Natural killer cell treated with Interleukin-12 subunit alpha and Interleukin-12 subunit beta and Interleukin-15 and Interleukin-18, amount 100 ng/mL, for 72 hours (primary cell): Measurements from ENCODE around the gene SNRPF. TPM values are rescaled to one million over a fixed set of nuclear protein-coding genes. Genes with fewer than 3 reads are reported as not detected.

ENCODE experiments used
- ATAC-seq, 2 donors: fragments of 150-1000 bp; cut with Tn5 transposase in 1 of 2; sonication (Bioruptor Pico), chemical (Tn5 transposase) in 1 of 2; 2 replicates each; pipeline ENCODE4 v1.10.0; 2021
- DNase-seq: peaks from one replicate; pipeline ENCODE4 v3.0.0; 2022; ENCODE audit warnings: low spot score
- H3K27ac Mint-ChIP-seq, 2 donors: 1 replicate in 1 of 2; 2 replicates in 1 of 2; pipeline ENCODE4 v1.8.0; 2022; ENCODE audit warnings: mixed read lengths in 2 of 2, mild to moderate bottlenecking in 1 of 2, moderate library complexity in 1 of 2
- H3K27me3 Mint-ChIP-seq, 2 donors: 1 replicate in 1 of 2; 2 replicates in 1 of 2; pipeline ENCODE4 v1.8.0; 2022; ENCODE audit warnings: mixed read lengths in 2 of 2
- H3K36me3 Mint-ChIP-seq: one replicate; pipeline ENCODE4 v1.8.0; 2022; ENCODE audit warnings: mixed read lengths
- H3K4me1 Mint-ChIP-seq, 2 donors: 1 replicate in 1 of 2; 2 replicates in 1 of 2; pipeline ENCODE4 v1.8.0; 2022; ENCODE audit warnings: low read depth in 2 of 2, mixed read lengths in 2 of 2, mild to moderate bottlenecking in 1 of 2
- H3K4me3 Mint-ChIP-seq: one replicate; pipeline ENCODE4 v1.8.0; 2022; ENCODE audit warnings: mixed read lengths
- H3K9me3 Mint-ChIP-seq: 2 replicates; pipeline ENCODE4 v1.8.0; 2022; ENCODE audit warnings: mixed read lengths
- total RNA-seq, 2 donors: library from RNA; stranded (reverse); gene quantifications; one replicate each; pipeline ENCODE4 v1.2.3, GENCODE V29; 2022

Gene SNRPF
- total RNA-seq, 2 donors from 2014 or later = 31.5 to 62.6 TPM

- no peaks in the 10 kb centered on the region for H3K36me3 Mint-ChIP-seq
- ATAC-seq (no peak), DNase-seq (no peak)
- peaks cover under 1 to 2% of the 10 kb centered on the region in 2 donors for H3K27me3 Mint-ChIP-seq
- H3K4me1 Mint-ChIP-seq = no peaks in the 10 kb centered on the region
- H3K4me3 Mint-ChIP-seq = no peak overlapping the region
- no peaks in the 10 kb centered on the region for H3K9me3 Mint-ChIP-seq
- no peak overlapping the region for H3K27ac Mint-ChIP-seq
Observed at GRCh38 chr12:95880895-95881294, 22.1 kb downstream of the SNRPF start.

GRCh38 chr12:95881331-95881955, 22.7 kb downstream of the SNRPF start:
- Mint-ChIP-seq H3K9me3 (no peaks in the 10 kb centered on the region), H3K4me3 (no peak overlapping the region), H3K27ac (no peak overlapping the region), H3K36me3 (no peaks in the 10 kb centered on the region), H3K4me1 (no peaks in the 10 kb centered on the region), H3K27me3 (peaks cover 4 to 7% of the 10 kb centered on the region in 2 donors)
- ATAC-seq (no peak), DNase-seq (no peak)

GRCh38 chr12:95882080-95882479, 23.3 kb downstream of the SNRPF start:
- no peaks in the 10 kb centered on the region for H3K9me3 Mint-ChIP-seq

GRCh38 chr12:95882873-95883272, 24.1 kb downstream of the SNRPF start:
- H3K27me3 Mint-ChIP-seq = peaks cover 4 to 8% of the 10 kb centered on the region in 2 donors
- H3K4me3 Mint-ChIP-seq = no peak overlapping the region
- no peak overlapping the region for H3K27ac Mint-ChIP-seq
- H3K9me3 Mint-ChIP-seq = no peaks in the 10 kb centered on the region
- no peaks in the 10 kb centered on the region for H3K4me1 Mint-ChIP-seq
- no peak for DNase-seq
- ATAC-seq = no peak
- H3K36me3 Mint-ChIP-seq = no peaks in the 10 kb centered on the region

More at GRCh38 chr12:95882080-95882479, 23.3 kb downstream of the SNRPF start:
- Mint-ChIP-seq H3K4me1 (no peaks in the 10 kb centered on the region), H3K27ac (no peak overlapping the region), H3K36me3 (no peaks in the 10 kb centered on the region), H3K27me3 (peaks cover 4 to 8% of the 10 kb centered on the region in 2 donors), H3K4me3 (no peak overlapping the region)
- no peak for ATAC-seq
- DNase-seq = no peak

- no peaks in the 10 kb centered on the region for H3K9me3 Mint-ChIP-seq
- H3K27me3 Mint-ChIP-seq = peaks cover 6 to 8% of the 10 kb centered on the region in 2 donors
- no peaks in the 10 kb centered on the region for H3K4me1 Mint-ChIP-seq
- H3K4me3 Mint-ChIP-seq = no peak overlapping the region
- ATAC-seq (no peak), DNase-seq (no peak)
- H3K27ac Mint-ChIP-seq = no peak overlapping the region
- H3K36me3 Mint-ChIP-seq = no peaks in the 10 kb centered on the region
Observed at GRCh38 chr12:95884998-95885397, 26.2 kb downstream of the SNRPF start.

- DNase-seq (no peak), ATAC-seq (no peak)
- no peaks in the 10 kb centered on the region for H3K9me3 Mint-ChIP-seq
- no peak overlapping the region for H3K4me3 Mint-ChIP-seq
- H3K36me3 Mint-ChIP-seq = no peaks in the 10 kb centered on the region
- no peak overlapping the region for H3K27ac Mint-ChIP-seq
- H3K4me1 Mint-ChIP-seq = no peaks in the 10 kb centered on the region
- peaks cover 6 to 8% of the 10 kb centered on the region in 2 donors for H3K27me3 Mint-ChIP-seq
Observed at GRCh38 chr12:95887311-95887710, 28.6 kb downstream of the SNRPF start.

- no peaks in the 10 kb centered on the region for H3K9me3 Mint-ChIP-seq
Observed at GRCh38 chr12:95890958-95891357, 32.2 kb downstream of the SNRPF start.

GRCh38 chr12:95896846-95897245, 38.1 kb downstream of the SNRPF start:
- ATAC-seq = no peak
- H3K4me3 Mint-ChIP-seq = no peak overlapping the region
- no peak overlapping the region for H3K27ac Mint-ChIP-seq
- no peaks in the 10 kb centered on the region for H3K9me3 Mint-ChIP-seq
- H3K4me1 Mint-ChIP-seq = no peaks in the 10 kb centered on the region
- H3K27me3 Mint-ChIP-seq = peaks cover 16 to 30% of the 10 kb centered on the region in 2 donors
- DNase-seq = no peak
- H3K36me3 Mint-ChIP-seq = no peaks in the 10 kb centered on the region

More at GRCh38 chr12:95890958-95891357, 32.2 kb downstream of the SNRPF start:
- ATAC-seq = no peak
- Mint-ChIP-seq H3K27me3 (peaks cover 14 to 25% of the 10 kb centered on the region in 2 donors), H3K36me3 (no peaks in the 10 kb centered on the region), H3K27ac (no peak overlapping the region), H3K4me3 (no peak overlapping the region), H3K4me1 (no peaks in the 10 kb centered on the region)
- no peak for DNase-seq

GRCh38 chr12:95898081-95898480, 39.3 kb downstream of the SNRPF start:
- H3K4me3 Mint-ChIP-seq = no peak overlapping the region
- peaks cover 18 to 30% of the 10 kb centered on the region in 2 donors for H3K27me3 Mint-ChIP-seq
- DNase-seq = no peak
- H3K36me3 Mint-ChIP-seq = no peaks in the 10 kb centered on the region
- no peak for ATAC-seq
- H3K9me3 Mint-ChIP-seq = no peaks in the 10 kb centered on the region
- no peak overlapping the region for H3K27ac Mint-ChIP-seq
- H3K4me1 Mint-ChIP-seq = no peaks in the 10 kb centered on the region

- H3K27me3 Mint-ChIP-seq = peaks cover 24% of the 10 kb centered on the region in 2 donors
- no peak for ATAC-seq
Observed at GRCh38 chr12:95908573-95908972, 49.8 kb downstream of the SNRPF start.

GRCh38 chr12:95909871-95910270, 51.1 kb downstream of the SNRPF start:
- ATAC-seq = no peak
- Mint-ChIP-seq H3K27me3 (peaks cover 17 to 20% of the 10 kb centered on the region in 2 donors), H3K4me3 (no peak overlapping the region)

More at GRCh38 chr12:95908573-95908972, 49.8 kb downstream of the SNRPF start:
- DNase-seq = no peak
- H3K4me1 Mint-ChIP-seq = no peaks in the 10 kb centered on the region
- H3K4me3 Mint-ChIP-seq = no peak overlapping the region
- H3K36me3 Mint-ChIP-seq = no peaks in the 10 kb centered on the region
- H3K9me3 Mint-ChIP-seq = no peaks in the 10 kb centered on the region
- no peak overlapping the region for H3K27ac Mint-ChIP-seq

More at GRCh38 chr12:95909871-95910270, 51.1 kb downstream of the SNRPF start:
- H3K27ac Mint-ChIP-seq = no peak overlapping the region
- H3K4me1 Mint-ChIP-seq = no peaks in the 10 kb centered on the region
- DNase-seq = no peak
- H3K36me3 Mint-ChIP-seq = no peaks in the 10 kb centered on the region
- H3K9me3 Mint-ChIP-seq = no peaks in the 10 kb centered on the region

Other genes starting within 250 kb of the SNRPF start
- not detected for gene NTN4, start 68.2 kb upstream of the SNRPF start, total RNA-seq
- under 1 TPM in 1 of 2 donors, not detected in 1; 0.33 TPM for gene CCDC38, start 83.7 kb downstream of the SNRPF start, total RNA-seq
- gene AMDHD1, start 84.4 kb downstream of the SNRPF start, total RNA-seq = 1 to 10 TPM in 1 of 2 donors, under 1 TPM in 1; 0.74 to 2.1 TPM
- 1 to 10 TPM in 1 of 2 donors, under 1 TPM in 1; 0.50 to 1.6 TPM for gene HAL, start 137.4 kb downstream of the SNRPF start, total RNA-seq
- gene LTA4H, start 176.6 kb downstream of the SNRPF start, total RNA-seq = 10 to 100 TPM; 43.5 to 47.3 TPM